Lung microvascular endothelial cell (primary cell): ENCODE measurements around the gene PTCH1. TPM values are rescaled to one million over a fixed set of nuclear protein-coding genes. Genes with fewer than 3 reads are reported as not detected.

Source experiments
- DNase-seq, 2 donors: peaks; one replicate each; pipeline versions ENCODE4 v3.0.0 to v3.0.0-alpha.2; 2010; ENCODE audit warnings: low read depth in 2 of 2
- total RNA-seq: library from RNA; depleted of rRNA; stranded (reverse); fragments of >200 nt; gene quantifications from 2 replicates; pipeline ENCODE4 v1.2.1, GENCODE V29; 2014

Gene PTCH1
- total RNA-seq, 1 donor from 2014 or later = 2.8 TPM

DNA sequence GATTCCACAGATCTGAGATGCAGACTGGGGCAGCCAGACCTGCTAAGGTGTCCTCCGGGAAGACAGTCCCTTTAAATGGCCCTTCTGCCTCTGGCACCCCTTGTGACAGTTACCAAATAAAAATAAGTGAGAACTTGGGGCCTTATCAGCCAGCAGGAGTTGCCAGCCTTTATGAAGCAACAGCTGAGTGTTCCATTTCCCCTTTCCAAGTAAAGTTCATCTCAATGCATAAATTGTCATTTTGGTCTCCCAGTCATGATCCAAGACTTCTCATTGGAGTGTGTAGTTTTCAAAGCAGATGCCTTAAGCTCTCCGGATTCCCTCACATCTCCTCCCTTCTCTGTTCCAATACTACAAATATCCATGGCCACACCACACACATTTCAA is 4.1 kb downstream of the PTCH1 start:
- no peak for DNase-seq

DNA sequence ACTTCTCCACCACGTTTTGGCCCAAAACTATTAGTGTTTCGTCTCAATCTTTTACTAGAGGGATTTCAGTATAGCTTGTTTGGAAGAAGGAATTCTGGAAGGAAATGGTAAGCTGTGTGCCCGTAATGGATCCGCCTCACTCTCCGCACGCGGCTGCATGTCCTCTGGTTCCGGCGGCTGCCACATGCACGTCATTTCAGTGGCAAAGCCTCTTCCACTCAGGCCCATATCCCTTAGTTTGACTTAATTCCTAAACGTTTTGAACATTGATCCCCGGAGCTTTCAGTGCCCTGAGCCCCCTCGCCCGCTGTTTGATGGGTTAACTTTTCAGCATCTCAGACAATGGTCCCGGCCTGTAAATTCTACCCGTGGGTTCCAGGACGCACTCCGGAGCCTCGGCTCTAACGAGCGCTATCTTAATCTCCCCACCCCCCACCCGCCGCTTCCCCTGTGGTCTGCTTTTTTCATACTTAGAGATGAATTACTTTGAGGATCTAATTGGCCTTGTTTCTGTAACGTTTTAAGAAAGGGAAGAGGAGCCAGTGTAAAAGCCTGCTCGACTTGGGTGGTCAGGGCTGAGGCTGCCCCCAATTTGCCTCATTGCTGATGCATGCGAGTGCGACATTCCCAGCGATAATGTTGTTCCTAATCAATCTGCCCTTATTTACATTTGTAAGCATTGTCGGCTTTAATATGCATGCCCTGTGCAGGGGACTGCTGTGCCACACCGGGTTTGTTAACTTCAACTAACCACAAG is 4.6 kb downstream of the PTCH1 start:
- DNase-seq = peak; percentile 13 to 15

DNA sequence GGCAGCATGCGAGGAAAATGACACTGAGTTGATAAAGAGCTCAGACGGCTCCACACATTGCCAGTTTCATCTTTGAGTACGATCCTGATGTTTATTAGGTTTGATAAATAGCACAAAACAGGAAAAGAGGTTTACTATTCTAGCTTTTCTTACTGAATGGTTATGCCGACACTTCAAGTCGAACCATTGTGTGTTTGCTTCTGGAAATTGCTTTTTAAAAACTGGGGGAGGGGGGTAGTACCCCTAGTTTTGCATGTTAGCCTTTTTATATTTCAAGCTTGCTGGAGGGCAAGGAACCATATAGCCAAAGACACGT is 5.2 kb downstream of the PTCH1 start:
- no peak for DNase-seq

DNA sequence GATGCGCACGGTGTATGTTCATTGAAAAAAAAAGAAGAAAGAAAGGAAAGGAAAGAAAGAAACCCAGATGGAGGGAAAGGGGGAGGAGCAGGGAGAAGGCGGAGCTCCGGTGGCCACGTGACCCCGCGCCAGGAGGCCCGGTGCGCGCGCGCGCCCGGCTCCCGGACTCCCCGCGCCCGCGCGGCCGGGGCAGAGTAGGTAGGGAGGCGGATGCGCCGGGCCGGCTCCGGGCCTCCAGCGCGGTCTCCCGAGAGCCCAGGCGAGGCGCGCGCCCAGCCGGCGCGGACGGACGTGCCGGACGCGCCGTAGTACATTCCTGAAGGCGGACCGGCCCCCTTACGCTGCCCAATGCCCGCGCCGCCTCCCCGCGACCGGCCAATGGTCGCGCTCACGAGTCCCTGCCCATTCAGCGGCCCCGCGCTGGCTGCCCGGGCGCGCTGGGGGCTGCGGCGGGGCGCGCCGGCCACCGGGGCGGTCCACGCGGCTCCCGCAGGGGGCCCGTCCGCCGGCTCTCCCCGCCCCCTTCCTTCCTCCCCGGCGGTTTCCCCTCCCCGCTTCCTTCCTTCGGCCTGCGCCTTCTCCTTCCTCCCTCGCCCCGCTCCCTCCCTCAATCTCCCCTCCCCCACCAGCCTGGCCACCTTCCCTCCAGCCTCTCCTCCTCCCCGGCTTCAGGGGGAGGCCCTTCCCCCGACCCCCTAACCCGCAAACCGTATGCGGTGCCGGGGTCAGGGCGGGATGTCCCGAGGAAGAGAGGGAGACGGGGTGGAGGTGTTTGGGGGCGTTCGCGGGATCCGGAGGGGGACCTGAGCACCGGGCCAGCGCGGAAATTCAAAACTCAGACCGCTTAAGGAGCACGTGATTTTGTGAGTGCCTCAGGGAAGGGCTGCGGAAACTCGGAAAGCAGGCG is 5.8 kb downstream of the PTCH1 start:
- peak; percentile 95 for DNase-seq

DNA sequence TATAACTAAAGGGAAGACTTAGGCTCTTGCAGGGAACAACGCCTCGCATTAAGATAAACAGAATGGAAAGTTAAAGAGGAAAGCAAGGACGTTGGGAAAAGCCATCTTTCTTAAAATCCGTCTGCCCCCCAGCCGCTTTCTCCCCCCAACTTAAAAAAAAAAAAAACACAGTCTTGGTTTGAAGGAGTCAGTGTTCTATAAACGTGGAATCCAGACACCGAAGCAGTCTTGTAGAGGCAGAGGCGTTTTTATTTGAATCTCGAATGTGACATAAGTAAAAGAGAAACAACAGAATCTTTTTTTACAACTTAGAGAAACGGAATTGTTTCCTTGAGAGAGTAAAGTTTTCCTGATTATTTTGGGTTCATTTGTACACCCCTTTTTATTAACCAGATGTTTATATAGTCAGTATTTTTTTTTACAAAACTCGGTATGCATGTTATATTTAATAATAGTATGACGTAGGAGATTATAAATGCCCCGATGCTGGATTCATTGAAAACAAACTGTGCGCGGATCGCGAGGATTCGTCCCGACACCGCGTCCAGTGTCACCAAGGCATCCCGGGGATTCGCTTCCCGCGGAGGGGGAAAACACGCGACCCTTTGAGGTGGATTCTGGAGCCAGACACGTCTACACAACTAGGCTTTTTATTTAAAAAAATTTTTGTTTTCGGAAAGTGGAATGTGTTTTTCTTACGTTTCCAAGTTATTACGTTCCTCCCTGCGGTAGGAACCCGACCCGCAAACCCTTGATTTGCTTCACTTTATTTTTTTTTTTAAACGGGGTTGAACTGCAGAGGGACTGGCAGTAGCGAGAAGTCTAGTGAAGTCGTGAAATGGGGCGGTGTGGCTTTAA is 6.7 kb downstream of the PTCH1 start:
- peak; percentile 38 to 68 for DNase-seq

DNA sequence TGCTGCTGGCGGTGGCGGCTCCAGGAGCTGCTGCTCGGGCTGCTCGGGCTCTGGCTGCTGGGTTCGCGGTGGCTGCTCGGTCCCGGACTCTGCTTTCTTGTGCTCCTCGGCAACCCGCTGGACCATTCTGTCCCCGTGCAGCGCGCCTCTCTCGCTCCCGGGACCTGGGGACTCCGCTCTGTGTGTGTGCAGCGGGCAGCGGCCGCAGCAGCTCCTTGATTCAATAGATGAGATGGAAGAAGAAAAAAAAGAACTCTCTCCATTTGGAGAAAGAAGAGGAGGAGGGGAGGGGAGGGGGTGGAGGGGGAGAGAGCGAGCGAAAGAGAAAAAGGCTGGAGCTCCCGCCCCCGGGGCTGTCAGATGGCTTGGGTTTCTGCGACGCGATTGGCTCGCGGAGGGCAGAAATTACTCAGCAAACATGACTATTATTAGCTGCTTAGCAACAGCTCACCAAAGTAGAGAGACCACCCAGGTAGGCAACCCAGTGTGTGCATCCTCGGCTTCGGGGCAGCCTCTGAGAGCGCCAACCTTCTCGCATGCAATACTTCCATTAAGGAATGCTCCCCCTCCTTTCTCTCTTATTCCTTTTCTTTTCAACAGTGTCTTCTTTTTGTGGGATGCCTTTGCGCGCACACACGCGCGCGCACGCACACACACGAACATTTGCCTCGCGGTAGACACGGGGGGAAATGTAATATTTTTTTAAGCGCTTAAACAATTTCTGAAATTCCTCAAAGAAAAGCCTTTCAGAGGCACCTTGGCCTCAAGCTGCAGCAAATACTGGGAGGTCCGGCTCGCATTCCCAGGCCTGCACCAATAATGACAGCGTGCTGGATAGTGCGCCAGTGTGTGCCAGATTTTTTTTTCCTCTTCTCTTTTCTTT is 7.6 kb downstream of the PTCH1 start:
- DNase-seq = peak; percentile 84 to 92

DNA sequence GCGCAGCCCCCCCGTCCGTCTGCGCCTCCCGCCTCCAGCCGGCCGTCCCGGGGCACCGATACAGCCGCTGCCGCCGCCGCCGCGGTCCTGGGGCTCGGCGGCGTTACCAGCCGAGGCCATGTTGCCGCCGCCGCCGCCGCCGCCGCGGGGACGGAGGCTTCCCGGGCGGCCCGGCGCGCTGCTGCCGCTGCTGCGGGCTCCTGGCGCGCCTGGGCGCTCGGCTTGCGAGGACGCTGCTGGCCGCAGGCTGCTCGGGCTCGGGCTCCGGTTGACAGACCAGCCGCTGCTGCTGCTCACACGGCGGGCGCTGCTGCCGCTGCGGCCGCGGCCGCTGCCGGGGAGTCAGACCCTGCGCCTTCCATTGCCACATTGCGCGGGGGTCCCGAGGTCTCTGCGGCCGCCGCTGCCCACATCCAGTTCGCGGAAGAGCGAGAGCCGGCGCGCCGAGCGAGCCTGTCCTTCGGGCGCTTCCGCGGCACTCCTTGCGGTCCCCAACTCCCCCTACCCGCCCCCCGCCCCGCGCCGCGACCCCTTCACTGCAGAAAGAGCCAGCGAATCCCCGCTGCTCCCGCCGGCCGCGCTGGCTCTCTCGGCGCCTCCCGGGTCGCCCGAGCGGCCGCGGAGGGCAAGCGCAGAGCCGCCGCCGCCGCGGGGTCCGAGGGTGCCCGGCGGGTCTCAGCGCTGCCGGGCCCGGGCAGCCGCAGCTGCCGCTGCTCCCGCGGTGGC is 8.4 kb downstream of the PTCH1 start:
- DNase-seq = peak; percentile 50 to 52

DNA sequence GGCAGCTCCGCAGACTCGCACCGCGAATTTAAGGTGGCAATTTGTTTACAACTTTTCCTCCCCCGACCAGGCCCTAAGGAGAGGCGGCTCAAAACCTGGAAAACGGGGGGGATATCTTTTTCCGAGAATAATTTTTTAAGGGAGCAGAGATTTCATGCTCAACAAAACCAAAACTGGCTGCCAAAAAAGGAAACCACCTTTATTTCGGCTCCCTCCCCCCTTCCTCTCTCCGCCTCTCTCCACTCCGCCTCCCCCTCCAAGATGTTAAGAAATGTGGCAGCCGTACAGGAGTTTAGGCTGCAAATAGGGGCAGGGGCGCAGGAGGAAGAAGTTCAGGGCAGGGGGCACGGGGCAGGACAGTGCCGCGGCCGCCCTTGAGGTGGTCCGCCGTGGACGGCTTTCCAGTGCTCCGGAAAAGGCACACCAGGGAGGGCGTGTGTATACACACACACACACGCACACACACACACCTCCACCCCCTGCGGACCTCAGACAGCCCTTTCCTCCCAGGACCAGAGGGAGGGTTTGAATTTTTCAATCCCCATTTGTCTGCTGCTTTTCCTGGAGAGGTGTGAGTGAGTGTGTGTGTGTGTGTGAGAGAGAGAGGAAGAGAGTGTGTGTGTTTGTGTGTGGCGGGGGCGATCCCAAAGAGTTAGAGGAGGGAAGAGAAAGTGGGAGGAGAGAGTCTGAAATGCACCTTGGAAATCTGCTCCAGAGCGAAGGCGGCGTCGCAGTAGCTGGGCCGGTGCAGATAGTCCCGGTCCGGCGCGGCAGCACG is 9.1 kb downstream of the PTCH1 start:
- peak; percentile 61 to 85 for DNase-seq

DNA sequence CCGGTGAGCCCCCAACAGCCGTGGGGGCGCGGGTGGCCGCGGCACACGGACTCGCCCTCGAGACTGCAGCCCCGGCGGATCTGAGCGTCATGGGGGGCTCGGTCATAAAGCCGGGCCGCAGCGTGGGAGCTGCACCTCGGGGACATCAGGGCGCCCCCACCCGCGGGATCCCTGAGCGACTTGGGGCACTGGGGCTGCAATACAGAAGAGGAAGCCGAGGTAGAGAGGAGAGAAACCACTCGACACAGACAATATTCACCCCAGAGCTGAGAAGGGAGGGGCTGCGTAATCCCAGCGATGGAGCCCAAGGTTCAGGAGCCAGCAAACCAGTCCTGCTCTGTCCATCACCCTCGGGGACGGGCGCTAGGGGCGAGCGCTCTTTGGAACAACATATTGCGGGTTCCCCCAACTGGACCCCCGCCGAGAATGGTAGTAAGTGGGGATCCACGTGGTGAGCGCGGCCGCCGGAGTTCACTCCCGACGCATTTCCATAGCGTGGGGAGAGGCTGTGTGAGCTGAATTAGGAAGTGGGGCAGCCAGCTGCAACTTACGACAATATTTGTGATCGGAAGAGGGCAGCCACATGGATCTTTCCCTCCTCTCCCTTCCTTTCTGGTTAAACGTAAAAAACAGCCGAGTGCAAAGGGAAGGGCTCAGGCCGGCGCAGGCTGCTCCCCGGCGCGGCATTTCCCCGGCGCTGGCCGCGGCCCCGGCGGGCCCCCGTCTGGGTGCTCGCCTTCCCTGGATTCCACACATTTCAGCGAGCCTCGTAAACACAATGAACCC is 9.9 kb downstream of the PTCH1 start:
- peak; percentile 68 to 70 for DNase-seq

DNA sequence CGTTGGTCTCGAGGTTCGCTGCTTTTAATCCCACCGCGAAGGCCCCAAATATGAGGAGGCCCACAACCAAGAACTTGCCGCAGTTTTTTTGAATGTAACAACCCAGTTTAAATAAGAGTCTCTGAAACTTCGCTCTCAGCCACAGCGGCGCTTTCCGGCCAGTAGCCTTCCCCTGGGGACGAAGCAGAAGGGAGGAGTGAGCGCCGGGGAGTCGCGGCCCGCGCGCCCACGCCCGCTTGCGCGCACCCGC is 10.4 kb downstream of the PTCH1 start:
- peak; percentile 43 to 51 for DNase-seq

DNA sequence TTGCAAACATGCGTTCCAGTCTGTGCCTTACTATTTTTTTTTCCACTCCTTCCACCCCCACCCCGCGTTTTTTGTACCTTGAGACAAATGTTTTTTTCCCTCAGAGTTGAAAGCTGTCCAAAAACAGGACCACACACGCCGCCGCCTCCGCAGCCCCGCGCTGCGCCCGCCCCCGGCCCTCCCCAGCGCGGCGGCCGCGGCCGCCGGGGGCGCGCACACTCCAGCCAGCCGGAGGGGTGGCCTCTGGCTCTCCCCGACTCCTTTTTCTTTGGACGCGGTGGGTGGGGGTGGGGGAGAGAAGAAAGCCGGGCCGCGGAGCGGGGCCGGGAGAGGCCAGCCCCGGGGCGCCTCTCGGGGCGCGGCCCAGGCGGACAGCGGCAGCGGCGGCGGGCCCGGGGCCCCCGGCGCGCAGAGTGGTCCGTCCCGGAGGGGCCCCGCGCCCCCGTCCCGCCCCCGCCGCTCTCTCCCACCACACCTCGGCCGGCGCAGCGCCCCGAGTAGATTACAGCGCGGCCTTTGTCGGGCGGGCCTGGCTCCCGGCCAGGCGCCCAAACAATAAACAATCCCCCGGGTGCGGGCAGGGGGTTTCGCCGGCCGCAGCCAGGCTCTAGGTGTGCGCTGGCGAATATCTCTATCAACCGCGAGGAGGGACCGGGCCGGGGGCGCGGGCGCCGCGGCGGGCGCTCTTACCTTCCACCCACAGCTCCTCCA is 10.9 kb downstream of the PTCH1 start:
- DNase-seq = peak; percentile 45 to 68

DNA sequence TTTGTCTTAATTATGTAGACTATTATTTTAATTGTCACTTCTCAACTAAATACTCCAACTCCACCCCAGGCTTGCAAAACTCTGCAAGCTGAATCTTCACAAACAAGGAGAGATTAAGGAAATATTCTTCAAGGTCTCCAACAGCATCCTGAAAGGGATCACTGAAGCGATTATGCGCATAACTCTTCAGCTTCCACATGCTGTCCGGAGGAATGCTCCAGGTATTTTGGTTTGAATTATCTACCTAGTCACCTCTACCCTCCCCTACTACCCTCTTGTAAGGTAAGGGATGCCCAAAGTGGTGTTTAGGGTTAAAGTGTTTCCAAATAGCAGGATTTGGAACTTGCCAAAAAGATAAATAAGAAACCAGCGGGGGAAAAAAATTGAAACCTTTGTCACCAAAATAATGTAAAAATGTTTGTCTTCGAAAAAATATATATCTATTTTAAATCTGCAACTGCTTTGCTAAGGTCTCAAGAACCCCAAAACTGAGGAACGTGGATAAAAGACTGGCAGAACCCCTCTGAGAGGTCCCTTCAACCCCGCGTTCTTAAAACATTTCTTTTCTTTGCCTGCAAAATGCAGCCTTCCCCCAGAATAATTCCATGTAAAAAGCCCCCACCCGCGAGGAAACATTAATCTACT is 11.6 kb downstream of the PTCH1 start:
- DNase-seq = no peak

DNA sequence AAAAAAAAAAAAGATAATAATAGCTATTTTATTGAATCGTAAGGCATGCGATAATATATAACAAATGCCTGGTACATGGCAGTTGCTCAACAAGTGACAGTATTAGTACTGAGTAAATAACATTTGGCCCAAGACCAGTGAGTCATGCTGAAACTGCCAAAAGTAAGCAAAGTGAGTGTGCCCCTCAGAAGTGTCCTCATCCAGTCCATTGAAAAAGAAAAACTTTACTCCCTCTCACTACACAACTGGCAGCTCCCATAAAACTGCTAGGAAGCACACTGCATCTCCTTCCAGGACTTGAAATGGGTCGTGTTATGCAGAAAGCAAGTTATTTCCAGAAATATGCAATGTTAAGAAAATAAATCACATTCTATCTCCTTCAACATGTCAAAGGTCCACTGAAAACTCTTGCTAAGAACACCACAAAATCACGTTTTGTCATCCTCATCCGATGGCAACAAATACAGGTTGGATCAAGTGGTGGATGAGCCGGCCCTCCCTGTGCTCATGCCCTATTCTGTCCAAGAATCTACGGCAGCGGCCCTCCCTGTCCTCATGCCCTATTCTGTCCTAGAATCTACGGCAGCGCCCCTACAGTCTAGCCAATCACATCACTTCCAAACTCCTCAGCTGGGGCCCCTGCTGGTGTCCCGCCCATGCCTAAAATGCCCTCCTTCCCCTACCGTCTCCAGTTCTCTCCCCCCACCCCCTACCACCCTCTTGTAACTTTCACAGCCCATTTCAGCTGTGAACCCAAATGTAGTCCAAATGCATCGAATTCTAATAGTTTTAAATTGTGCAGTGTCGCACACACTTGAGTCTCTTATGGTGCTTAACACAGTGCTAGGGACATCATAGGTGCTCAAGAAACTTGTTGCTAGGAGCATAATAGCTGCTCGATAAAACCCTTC is 12.5 kb downstream of the PTCH1 start:
- no peak for DNase-seq

DNA sequence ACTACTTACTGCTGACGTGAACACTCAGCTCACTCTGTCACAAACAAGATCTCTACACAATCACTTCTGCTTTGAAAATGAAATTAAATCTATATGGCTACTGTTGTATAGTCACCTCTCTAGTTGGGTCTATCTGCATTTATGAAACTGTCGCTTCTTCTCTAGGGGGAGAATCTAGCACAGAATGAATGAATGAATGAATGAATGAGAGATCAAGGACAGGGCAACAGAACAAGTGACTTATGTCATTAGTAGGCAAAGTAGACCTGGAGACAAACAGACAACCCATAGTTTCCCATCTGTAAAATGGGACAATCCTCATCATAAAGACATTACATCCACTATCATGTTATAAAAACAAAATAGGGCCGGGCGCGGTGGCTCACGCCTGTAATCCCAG is 13.4 kb downstream of the PTCH1 start:
- no peak for DNase-seq

DNA sequence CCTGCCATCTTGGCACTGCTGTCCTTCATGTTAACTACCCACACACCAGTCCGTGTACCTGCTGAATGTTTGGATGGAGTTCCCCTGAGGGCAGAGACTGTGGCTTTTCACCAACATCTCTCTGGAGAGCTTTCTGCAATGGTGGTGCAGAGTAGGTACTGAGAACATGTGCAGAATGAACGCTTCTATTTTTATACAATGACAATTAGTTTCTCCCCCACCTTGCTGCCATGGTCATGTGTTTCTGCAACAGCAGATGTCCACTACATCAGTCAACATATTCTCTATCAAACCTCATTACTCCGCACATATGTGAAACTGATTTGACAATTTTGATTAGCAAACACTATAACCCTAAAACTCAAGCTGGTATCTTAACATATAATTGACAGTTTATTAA is 14.5 kb downstream of the PTCH1 start:
- no peak for DNase-seq

DNA sequence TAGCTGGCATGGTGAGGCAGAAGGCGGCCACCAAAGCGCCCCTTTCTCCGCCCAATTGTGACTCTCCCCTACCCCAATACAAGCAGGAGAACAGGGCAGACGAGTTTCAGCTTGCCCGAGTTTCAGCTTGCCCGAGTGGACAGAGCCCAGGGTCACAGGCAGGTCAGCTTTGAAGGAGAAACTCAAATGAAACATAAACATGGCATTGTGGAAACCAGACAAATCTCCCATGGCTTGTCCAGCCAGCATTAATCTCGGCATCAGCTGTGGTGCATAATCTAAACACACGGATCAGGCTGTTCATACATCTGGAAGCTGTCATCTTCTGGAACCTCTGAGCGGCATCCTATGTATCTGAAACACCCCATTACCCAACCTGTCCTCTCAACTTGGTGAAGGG is 16.9 kb downstream of the PTCH1 start:
- no peak for DNase-seq
